ENCODE results near the gene QPRT.
"Not testable (repeated sequence)": the region's sequence is repeated elsewhere in the genome, so short reads cannot be mapped to it uniquely, and the experiment has no call there.

QPRT gene

DNA sequence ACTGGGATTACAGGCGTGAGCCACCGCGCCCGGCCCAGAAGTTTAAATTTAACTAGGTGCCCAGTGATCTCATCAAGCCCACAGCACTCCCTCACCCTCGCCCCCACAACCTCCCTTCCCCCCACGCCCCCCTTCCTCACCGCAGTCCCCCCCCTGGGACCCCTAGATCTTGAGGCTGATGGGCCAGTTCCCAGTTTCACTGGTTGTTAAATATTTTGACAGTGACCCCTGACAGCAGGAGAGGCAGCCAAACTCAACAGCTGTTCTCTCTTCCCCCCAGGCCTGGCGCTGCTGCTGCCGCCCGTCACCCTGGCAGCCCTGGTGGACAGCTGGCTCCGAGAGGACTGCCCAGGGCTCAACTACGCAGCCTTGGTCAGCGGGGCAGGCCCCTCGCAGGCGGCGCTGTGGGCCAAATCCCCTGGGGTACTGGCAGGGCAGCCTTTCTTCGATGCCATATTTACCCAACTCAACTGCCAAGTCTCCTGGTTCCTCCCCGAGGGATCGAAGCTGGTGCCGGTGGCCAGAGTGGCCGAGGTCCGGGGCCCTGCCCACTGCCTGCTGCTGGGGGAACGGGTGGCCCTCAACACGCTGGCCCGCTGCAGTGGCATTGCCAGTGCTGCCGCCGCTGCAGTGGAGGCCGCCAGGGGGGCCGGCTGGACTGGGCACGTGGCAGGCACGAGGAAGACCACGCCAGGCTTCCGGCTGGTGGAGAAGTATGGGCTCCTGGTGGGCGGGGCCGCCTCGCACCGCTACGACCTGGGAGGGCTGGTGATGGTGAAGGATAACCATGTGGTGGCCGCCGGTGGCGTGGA is 15.6 kb downstream of the QPRT start:
- DNase-seq, result no peak

DNA sequence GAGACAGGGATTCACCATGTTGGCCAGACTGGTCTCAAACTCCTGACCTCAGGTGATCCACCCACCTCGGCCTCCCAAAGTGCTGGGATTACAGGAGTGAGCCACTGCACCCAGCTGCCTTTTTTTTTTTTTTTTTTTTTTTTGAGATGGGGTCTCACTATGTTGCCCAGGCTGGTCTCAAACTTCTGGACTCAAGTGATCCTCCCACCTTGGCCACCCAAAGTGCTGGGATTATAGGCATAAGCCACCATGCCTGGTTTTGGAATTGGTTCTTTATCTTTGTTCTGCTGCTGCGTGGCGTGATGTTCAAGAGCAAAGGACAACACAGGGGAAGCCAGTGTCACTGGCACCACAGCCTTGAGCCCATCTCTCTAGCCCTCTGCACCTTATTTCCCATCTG is 16.7 kb downstream of the QPRT start:
- DNase-seq, result not testable (repeated sequence)

DNA sequence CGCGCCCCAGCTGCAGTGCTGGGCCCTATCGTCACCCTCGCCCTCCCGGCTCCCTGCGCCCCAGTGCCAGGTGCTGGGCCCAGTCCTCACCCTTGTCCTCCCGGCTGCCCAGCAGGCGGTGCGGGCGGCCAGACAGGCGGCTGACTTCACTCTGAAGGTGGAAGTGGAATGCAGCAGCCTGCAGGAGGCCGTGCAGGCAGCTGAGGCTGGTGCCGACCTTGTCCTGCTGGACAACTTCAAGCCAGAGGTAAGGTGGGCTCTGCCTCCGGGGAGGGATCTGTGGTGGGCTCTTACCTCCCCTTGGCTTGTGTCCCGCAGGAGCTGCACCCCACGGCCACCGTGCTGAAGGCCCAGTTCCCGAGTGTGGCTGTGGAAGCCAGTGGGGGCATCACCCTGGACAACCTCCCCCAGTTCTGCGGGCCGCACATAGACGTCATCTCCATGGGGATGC is 17.9 kb downstream of the QPRT start:
- DNase-seq, result no peak

DNA sequence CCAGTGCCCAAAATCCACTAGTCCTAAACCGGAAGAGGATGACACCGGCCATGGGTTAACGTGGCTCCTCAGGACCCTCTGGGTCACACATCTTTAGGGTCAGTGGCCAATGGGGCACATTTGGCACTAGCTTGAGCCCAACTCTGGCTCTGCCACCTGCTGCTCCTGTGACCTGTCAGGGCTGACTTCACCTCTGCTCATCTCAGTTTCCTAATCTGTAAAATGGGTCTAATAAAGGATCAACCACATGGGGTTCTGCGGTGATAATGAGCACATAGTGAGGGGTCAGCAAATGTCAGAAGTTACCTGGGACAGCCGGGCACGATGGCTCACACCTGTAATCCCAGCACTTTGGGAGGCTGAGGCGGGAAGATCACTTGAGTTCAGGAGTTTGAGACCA is 18.4 kb downstream of the QPRT start:
- DNase-seq, result no peak

DNA sequence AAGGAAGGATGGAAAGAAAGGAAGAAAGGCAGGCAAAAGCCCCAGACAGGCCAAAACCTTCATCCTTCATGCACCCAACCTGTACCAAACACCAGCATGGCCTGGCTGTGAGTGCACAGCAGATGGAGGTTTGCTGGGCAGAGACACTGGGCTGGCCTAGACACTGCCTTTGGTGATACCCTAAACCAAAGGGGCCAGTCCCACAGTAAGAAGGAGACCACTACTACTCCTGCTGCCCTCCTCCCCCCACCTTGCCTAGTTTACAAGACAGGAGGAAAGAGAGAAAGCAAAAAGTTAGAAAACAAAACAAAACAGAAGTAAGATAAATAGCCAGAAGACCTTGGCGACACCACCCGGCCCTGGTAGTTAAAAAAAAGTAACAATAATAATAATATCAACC is 19.1 kb downstream of the QPRT start:
- DNase-seq, result no peak

DNA sequence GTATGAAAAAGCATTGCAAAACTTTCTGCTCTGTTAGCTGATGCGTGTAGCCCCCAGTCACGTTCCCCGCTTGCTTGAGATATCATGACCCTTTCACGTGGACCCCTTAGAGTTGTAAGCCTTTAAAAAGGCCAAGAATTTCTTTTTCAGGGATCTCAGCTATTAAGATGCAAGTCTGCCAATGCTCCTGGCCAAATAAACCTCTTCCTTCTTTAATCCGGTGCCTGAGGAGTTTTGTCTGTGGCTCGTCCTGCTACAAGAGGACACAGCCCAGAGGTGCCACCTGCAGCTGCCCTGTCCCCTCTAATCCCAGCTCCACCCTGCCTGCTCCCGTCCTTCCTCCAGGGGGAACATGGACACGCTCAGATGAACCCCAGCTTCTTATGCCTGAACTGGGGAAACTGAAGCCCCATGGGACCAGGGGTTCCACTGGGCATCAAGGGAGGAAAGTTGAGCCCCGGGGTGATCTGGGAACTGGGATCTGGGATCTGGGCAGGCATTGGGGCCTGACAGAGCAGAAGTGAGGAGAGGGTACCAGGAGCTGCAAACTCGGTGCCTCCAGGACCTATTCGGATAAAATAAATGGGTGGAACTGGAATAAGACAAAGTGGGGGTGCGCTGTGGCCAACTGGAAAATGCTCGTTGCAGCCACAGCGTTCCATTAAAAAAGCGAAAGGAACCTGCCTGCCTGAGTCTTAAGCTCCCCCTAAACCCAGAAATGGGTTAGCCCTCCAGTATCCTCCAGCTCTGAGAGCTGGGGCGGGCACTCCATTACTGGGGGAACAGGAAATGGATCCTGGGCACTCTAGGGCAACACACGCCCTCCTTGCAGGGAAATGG is 19.7 kb downstream of the QPRT start:
- DNase-seq, result no peak

DNA sequence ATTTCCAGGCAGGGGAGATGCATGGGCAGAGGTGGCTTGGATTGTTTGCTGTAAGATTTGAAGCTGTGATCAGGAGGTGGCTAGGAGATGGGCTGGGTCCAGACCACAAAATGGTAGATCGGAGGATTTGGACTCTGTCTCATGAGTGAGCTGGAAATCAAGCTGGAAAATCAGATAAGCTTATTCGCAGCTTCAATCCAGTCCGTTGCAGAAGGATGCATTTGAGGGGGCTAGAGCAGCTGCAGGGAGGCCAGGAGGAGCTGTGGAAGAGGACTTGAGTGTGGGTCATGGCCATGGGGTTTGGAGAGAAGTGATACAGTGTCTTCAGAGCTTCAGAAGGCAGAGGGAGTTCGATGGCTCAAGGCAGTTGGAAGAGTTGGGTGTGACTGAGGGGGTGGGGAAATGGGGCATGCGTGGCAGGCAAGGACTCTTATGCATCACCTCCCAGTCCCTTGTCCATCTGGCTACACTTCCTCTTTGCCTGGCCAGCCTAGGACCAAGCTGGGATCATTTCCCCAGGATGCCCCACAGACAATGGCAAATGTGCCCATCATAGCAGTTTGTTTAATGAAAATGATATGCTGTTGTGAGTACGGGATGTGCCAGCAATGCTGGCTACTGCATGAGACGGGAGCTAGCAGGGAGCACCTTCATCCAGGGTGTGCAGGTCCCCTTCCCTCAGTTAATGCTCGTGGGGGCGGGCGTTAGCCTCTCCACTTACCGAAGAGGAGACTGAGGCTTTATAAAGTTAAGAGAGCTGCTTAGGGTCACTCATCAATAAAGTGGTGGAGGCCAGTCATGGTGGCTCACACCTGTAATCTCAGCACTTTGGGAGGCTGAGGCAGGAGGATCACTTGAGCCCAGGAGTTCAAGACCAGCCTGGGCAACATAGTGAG is 20.6 kb downstream of the QPRT start:
- DNase-seq, result no peak

DNA sequence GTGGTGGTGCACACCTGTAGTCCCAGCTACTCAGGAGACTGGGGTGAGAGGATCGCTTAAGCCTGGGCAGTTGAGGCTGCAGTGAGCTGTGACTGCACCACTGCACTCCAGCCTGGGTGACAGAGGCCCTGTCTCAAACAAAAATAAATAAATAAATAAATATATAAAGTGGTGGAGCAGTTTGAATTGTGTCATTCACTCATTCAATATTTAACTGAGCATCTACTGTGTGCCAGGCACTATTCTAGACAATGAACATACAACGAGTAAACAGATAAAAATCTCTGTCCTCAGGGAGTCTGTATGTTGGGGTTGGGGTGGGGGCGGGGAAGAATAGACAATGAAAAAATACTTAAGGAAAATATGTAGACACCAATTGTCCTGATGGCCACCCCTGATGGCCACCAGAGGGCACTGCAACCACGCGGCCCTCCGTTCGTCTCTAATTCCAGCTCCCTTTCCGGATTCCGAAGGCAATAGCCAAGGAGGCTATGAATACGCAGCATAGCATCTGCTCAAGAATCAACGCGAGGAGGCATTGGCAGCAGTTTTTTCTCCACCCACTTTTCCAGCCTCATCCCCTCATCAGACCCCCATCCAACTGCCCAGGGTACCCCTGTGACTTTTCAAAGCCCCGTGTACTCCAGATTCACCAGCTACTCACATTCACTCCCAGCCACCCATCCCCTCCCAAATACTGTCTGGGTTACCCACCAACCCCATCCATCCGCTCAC is 21.4 kb downstream of the QPRT start:
- peak; percentile 88 for DNase-seq

DNA sequence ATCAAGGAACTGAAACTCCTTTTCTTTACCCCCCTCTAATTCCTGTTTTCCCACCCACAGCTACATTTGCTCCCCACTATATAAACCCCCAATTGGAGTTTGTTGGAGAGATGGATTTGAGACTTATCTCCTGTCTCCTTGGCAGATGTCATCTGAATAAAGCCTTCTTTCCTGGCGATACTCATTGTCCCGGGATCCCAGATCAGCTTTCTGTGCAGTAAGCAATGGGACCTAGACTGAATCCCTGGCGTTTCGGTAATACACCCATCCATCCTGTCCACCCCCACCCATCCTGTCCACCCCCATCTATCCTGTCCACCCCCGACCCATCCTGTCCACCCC is 22.2 kb downstream of the QPRT start:
- no peak for DNase-seq

DNA sequence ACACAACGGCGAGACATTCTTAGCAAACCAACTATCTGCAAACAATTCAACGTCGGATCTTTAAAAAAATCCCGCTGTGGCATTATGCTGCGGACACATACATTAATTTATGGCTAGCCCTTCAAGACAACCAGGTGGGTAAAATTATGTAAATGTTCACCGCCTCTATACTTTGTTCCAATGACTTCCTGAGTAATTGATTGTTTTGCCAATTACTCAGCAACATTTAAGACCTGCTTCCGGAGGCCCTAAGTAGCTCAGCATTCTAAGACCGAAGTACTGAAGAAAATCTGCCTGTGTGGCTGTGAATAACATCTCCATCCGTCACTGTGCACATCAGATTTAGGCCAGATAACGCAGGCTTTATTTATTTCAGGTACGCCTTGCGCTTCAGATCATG is 23.3 kb downstream of the QPRT start:
- no peak for DNase-seq

DNA sequence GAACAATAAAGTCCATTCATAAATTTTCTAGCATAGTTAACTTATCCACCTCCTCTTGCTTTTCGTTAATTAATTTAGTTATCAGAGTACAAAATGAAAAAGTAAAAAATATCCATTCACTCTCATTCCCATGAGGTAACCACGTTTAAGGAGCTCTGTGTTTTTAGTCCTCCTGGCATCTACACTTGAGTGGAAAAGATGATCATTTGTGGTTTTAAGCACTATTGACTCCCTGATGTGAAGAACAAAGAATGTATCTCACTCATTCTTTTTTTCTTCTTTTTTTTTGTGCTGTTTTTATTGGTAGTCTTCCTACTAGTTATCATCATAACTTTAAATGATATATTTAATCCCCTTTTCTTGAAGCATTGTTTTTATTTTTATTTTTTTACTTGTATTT is 26.1 kb downstream of the QPRT start:
- no peak for DNase-seq

DNA sequence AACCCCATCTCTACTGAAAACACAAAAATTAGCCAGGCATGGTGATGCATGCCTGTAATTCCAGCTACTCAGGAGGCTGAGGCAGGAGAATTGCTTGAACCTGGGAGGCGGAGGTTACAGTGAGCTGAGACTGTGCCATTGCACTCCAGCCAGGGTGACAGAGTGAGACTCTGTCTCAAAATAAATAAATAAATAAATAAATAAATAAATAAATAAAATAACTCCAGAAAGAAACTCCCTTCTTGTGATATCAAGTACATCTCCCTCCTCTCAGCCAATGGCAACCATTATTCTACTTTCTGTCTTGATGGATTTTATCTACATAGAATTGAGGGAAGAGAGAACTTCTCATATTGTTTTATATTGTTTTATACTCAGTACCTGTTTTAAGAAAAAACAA is 28.2 kb downstream of the QPRT start:
- not testable (repeated sequence) for DNase-seq

DNA sequence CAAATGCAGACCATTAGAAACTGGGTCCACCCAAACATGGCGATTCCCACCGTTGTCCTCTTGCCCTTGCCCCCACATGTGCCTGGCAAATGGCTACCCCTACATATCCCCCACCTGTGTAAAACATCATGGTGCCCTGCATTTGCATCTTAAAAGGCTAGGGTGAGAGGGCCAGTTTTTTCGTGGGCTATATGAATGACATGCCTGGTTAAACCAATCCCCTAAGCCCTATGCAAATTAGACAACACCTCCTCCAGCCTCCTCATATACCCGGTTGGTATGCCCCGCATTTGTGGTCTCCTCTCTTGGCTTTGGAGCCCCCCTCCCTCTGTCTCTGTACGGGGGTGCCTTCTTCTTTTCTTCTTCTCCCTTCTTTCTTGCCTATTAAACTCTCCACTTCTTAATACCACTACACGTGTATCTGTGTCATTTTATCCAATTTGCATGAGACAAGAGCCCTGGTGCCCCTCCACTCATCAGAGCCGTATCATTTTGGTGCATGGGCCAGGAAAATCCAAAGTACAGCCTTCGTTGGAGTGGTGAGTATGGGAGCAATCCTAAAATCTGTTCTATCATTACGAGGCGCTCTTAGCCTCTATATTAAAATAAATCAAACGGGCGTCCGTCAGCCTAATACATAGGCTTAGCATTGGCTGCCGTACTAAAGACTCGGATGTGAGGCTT is 30.1 kb downstream of the QPRT start:
- no peak for DNase-seq

DNA sequence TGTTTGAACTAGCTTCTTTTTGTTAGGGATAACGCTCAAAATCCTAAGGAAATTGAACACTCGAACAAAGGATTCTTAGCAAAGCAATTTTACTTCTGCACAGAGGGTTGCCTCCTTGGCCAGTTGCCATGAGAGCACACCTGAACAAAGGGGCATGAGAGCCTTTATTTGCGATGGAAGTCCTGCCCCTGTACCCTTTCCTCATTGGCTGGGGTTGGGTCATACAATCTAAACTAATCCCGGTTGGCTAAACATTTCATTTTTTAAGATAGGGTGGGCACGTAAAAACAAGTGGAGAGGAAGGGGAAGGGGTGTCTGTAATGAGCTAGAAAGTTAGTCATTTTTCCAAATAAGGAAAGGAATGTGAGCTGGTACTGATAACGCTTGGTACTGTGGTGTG is 30.7 kb downstream of the QPRT start:
- not testable (repeated sequence) for DNase-seq

DNA sequence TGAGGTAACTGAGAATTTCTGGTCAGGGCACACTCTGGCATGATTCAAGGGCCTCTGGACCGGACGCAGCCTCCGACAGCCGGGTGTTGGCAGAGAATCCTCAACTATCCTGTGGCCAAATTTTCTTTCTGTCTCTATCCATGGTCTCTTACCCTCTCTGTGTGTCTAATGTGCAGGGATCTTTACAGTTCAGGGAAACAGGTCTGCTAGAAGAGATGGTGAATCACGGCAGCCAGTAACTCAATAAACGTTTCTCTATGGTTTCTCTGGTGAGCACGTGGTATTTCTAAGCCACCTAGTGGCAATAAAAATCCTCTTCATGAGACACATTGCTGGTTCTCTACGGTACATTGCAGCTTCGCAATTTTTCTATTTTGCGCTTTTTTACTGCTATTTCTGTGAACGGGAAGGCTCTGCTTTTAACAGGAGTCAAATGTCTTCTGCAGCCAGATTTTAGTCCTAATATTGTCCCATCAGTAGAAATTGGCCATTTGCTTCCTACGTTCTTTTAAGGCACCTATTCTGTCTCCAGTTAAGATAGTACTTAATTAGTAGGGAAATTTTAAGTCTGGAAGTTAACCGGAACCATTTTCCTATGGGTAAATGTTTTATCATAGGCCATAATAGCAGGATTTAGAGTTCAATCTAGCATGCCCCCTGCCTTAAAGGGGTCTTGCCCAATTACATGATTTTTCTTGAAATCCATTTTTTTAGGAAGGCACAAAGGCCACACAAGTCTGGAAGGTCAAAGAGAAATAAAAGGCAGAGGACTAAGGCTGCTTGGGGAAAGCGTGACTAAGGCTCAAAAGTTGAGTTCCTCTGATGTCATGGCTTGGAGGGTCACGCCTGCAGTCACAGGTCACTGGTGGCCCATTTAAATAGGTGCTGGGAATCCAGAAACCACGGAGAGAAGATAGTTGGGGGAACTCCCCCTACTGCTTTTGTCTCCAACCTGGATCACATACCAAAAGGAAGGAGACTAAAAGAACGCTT is 31.5 kb downstream of the QPRT start:
- peak; percentile 71 for DNase-seq

DNA sequence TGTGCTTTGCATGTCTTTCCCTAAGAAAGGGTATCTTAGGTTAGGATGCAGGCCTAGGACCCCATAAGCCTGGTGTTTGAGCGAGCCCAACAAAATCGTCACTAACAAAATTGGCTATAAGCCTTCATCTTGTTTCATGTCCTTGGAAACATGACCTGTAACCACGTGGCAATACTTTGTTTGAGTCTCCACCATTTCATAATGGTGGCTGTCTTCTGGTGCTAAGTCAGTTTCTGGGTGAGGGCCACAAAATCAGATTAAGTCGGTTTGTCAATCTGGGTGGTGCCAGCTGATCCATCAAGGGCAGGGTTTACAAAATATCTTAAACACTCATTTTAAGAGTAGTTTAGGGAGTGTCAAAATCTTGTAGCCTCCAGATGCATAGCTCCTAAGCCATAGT is 33.8 kb downstream of the QPRT start:
- no peak for DNase-seq

DNA sequence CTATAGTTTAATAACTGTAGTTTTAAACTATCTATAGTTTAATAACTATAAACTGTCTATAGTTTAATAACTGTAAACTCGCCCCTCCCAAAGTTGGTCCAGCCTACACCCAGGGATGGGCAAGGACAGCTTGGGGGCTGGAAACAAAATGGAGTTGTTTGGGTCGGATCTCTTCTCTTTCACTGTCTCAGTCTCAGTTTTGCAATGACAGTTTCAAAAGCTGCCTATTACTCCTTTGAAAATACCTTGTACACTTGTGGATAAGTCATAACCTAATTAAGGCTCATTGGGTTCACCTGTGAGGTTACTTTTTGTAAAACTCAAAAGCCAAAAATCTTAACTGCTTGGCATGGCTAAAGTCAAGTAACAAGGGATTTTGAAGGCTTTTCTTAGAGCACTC is 35.4 kb downstream of the QPRT start:
- DNase-seq, result no peak

DNA sequence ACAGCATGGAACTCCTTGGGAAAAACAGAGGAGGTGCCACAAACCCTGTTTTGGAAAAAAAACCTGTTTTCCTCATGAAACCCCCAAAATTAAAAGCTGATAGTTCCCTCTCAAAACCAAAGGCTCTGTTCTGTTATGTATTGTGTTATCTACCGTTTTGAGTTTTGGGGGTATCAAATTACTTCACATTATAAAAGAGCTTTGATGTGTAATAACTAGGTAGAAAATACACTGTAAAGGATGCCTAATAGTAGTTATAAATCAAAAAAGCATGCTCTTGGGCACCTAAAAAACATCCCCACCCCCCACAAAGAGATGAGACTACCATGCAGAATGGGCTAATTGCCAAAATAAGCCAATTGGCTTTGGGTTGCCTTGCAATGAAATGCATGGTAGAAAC is 36.0 kb downstream of the QPRT start:
- no peak for DNase-seq

DNA sequence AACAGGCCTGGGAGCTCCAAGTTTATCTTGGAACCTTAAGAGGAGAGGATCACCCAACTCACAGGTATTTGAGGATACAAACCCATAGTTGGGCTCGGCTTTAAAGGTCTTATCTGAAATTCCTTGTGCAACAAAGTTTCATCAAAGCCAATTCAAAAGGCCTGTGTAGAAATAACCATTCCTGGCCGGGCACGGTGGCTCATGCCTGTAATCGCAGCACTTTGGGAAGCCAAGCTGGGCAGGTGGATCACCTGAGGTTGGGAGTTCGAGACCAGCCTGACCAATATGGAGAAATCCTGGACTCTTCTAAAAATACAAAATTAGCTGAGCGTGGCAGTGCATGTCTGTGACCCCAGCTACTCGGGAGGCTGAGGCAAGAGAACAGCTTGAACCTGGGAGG is 38.1 kb downstream of the QPRT start:
- no peak for DNase-seq

DNA sequence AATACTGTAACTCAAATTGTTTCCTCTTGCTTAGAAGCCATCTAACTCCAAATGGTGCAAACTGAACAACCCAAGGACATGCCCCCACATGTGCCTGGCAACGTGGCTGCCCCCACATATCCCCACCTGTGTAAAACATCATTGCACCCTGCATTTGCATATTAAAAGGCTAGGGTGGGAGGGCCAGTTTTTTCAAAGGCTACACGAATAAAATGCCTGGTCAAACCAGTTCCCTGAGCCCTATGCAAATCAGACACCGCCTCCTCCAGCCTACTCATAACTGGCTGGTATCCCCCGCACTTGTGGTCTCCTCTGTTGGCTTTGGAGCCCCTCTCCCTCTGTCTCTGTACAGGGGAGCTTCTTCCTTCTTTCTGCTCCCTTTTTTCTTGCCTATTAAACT is 40.1 kb downstream of the QPRT start:
- DNase-seq, result no peak

Measured in fibroblast of skin of scalp (primary cell).